GM23338 (cell line): ENCODE measurements around the gene ZDHHC17. TPM values are rescaled to one million over a fixed set of nuclear protein-coding genes. Genes with fewer than 3 reads are reported as not detected.

ENCODE experiments used
- ATAC-seq: fragments of 200-7000 bp; cut with Tn5 transposase; 3 replicates; pipeline ENCODE4 v1.9.1; 2020
- DNase-seq: peaks from one replicate; pipeline ENCODE4 v3.0.0-alpha.2; 2015; ENCODE audit warnings: low spot score
- H2AFZ ChIP-seq: fragments of 200-600 bp; sonication (generic); 2 replicates; pipeline ENCODE4 v1.8.0; 2016; ENCODE audit warnings: antibody characterized with exemption, mild to moderate bottlenecking, moderate library complexity
- H3F3A ChIP-seq: fragments of 200-600 bp; sonication (generic); replicated peaks from 2 replicates; pipeline ENCODE4 v1.8.0; 2017; ENCODE audit warnings: antibody characterized with exemption, mixed run types, low read depth
- H3K27ac ChIP-seq: fragments of 200-600 bp; sonication (generic); 2 replicates; pipeline ENCODE4 v1.6.1; 2016; ENCODE audit warnings: low read depth
- H3K27me3 ChIP-seq: fragments of 200-600 bp; sonication (generic); 2 replicates; pipeline ENCODE4 v1.8.0; 2016; ENCODE audit warnings: mild to moderate bottlenecking, mixed run types, moderate library complexity; ENCODE audit not compliant: insufficient read depth
- H3K36me3 ChIP-seq: fragments of 200-600 bp; sonication (generic); 2 replicates; pipeline ENCODE4 v1.8.0; 2016; ENCODE audit warnings: mild to moderate bottlenecking; ENCODE audit not compliant: insufficient read depth
- H3K4me1 ChIP-seq: fragments of 200-600 bp; sonication (generic); 2 replicates; pipeline ENCODE4 v1.8.0; 2016; ENCODE audit warnings: mild to moderate bottlenecking, moderate library complexity; ENCODE audit not compliant: insufficient read depth
- H3K4me2 ChIP-seq: fragments of 200-600 bp; sonication (generic); 2 replicates; pipeline ENCODE4 v1.7.1; 2017; ENCODE audit warnings: mixed run types
- H3K4me3 ChIP-seq: fragments of 200-600 bp; sonication (generic); 2 replicates; pipeline ENCODE4 v1.6.1; 2016; ENCODE audit warnings: mixed run types
- H3K79me2 ChIP-seq: fragments of 200-600 bp; sonication (generic); replicated peaks from 2 replicates; pipeline ENCODE4 v1.8.0; 2017; ENCODE audit warnings: mild to moderate bottlenecking; ENCODE audit not compliant: insufficient read depth
- H3K9me2 ChIP-seq: fragments of 200-600 bp; sonication (generic); 2 replicates; pipeline ENCODE4 v1.8.0; 2017; ENCODE audit not compliant: insufficient read depth
- H4K20me1 ChIP-seq: fragments of 200-600 bp; sonication (generic); replicated peaks from 2 replicates; pipeline ENCODE4 v1.8.0; 2017; ENCODE audit warnings: mild to moderate bottlenecking; ENCODE audit not compliant: insufficient read depth
- H3K27ac Mint-ChIP-seq: 2 replicates; pipeline ENCODE4 v1.8.0; 2020; ENCODE audit warnings: inconsistent platforms, mild to moderate bottlenecking, moderate library complexity, mixed read lengths
- H3K27me3 Mint-ChIP-seq: 3 replicates; pipeline ENCODE4 v1.8.0; 2022; ENCODE audit warnings: low read depth, mild to moderate bottlenecking, moderate library complexity, mixed read lengths, inconsistent platforms; ENCODE audit not compliant: insufficient read depth, poor library complexity
- H3K36me3 Mint-ChIP-seq: 3 replicates; pipeline ENCODE4 v1.8.0; 2021; ENCODE audit warnings: low read depth, mild to moderate bottlenecking, inconsistent platforms, moderate library complexity, mixed read lengths
- H3K4me1 Mint-ChIP-seq: 3 replicates; pipeline ENCODE4 v1.8.0; 2020; ENCODE audit warnings: mild to moderate bottlenecking, inconsistent platforms, mixed read lengths
- H3K4me3 Mint-ChIP-seq: 3 replicates; pipeline ENCODE4 v1.8.0; 2021; ENCODE audit warnings: moderate library complexity, mild to moderate bottlenecking, inconsistent platforms, mixed read lengths
- H3K9me3 Mint-ChIP-seq: 3 replicates; pipeline ENCODE4 v1.8.0; 2020; ENCODE audit warnings: moderate library complexity, mild to moderate bottlenecking, inconsistent platforms, mixed read lengths
- CREB1 ChIP-seq: fragments of 250-450 bp; sonication (Bioruptor Pico); IDR thresholded peaks from 2 replicates; pipeline ENCODE4 v1.5.0; 2020; ENCODE audit warnings: low read depth, mild to moderate bottlenecking, moderate library complexity
- EZH2 ChIP-seq: fragments of 200-600 bp; sonication (generic); IDR thresholded peaks from one replicate; pipeline ENCODE4 v1.8.0; 2017; ENCODE audit warnings: antibody characterized with exemption, mild to moderate bottlenecking, low read depth; ENCODE audit not compliant: unreplicated experiment
- EZH2phosphoT487 ChIP-seq: fragments of 200-600 bp; sonication (generic); IDR thresholded peaks from one replicate; pipeline ENCODE4 v1.8.1; 2018; ENCODE audit warnings: antibody characterized with exemption; ENCODE audit not compliant: unreplicated experiment
- NANOG ChIP-seq: IDR thresholded peaks from 2 replicates; pipeline ENCODE4 v1.6.1; 2016; ENCODE audit warnings: antibody characterized with exemption, borderline replicate concordance
- POLR2AphosphoS5 ChIP-seq: IDR thresholded peaks from 2 replicates; pipeline ENCODE4 v1.6.1; 2016; ENCODE audit warnings: antibody characterized with exemption, low read depth
- STAT1 ChIP-seq: IDR thresholded peaks from one replicate; pipeline ENCODE4 v1.6.1; 2016; ENCODE audit warnings: antibody characterized with exemption; ENCODE audit not compliant: unreplicated experiment
- ZNF114 ChIP-seq: fragments of 250-450 bp; sonication (Bioruptor Pico); IDR thresholded peaks from 2 replicates; pipeline ENCODE4 v1.5.0; 2020; ENCODE audit warnings: mild to moderate bottlenecking, moderate library complexity
- ZNF331 ChIP-seq: fragments of 250-450 bp; sonication (Bioruptor Pico); IDR thresholded peaks from 2 replicates; pipeline ENCODE4 v1.5.0; 2020; ENCODE audit warnings: low read depth, mild to moderate bottlenecking, moderate library complexity
- polyA plus RNA-seq: library from polyadenylated mRNA; unstranded; fragments of >200 nt; fragmentation: Nextera tagmentation; extraction: Ambion mirVana; gene quantifications from 2 replicates; pipeline ENCODE4 v1.2.1, GENCODE V29; 2016
- total RNA-seq: library from RNA; depleted of rRNA; stranded (reverse); fragments of >200 nt; shearing (Covaris generic); gene quantifications from 2 replicates; pipeline ENCODE4 v1.2.3, GENCODE V29; 2014
- TF ChIP-seq, protein P1 (sequence below), 2 experiments: fragments of 200-600 bp in 1 of 2; sonication (generic) in 1 of 2; conservative IDR thresholded peaks; 2 replicates each; pipeline versions ENCODE4 v1.5.1 to v1.6.1; 2016 to 2017; ENCODE audit warnings: antibody characterized with exemption in 2 of 2, low read depth in 2 of 2, mild to moderate bottlenecking in 2 of 2, moderate library complexity in 1 of 2
- TF ChIP-seq, protein P2 (sequence below): fragments of 250-450 bp; sonication (Bioruptor Pico); IDR thresholded peaks from 2 replicates; pipeline ENCODE4 v1.5.0; 2020; ENCODE audit warnings: mild to moderate bottlenecking, moderate library complexity

The ZDHHC17 gene
- total and polyA plus RNA-seq, 2 experiments from 2014 or later = 15.7 to 43.5 TPM

- Mint-ChIP-seq H3K4me3 (peak overlapping the region; percentile 96), H3K4me1 (peaks cover 33% of the 10 kb centered on the region), H3K27me3 (peaks cover 11% of the 10 kb centered on the region), H3K9me3 (no peaks in the 10 kb centered on the region), H3K36me3 (no peaks in the 10 kb centered on the region), H3K27ac (peak overlapping the region; percentile 98)
- peak overlapping the region; percentile 96 for H3K4me2 ChIP-seq
- no peaks in the 10 kb centered on the region for H3K9me2 ChIP-seq
- no peak overlapping the region for H2AFZ ChIP-seq
- H3K36me3 ChIP-seq = no peaks in the 10 kb centered on the region
- H3K79me2 ChIP-seq = peaks cover 31% of the 10 kb centered on the region
- ATAC-seq = peak; percentile 21
- TF ChIP-seq ZNF114 (CRISPR knock-in tag) = no peak
- TF ChIP-seq, protein P1, sequence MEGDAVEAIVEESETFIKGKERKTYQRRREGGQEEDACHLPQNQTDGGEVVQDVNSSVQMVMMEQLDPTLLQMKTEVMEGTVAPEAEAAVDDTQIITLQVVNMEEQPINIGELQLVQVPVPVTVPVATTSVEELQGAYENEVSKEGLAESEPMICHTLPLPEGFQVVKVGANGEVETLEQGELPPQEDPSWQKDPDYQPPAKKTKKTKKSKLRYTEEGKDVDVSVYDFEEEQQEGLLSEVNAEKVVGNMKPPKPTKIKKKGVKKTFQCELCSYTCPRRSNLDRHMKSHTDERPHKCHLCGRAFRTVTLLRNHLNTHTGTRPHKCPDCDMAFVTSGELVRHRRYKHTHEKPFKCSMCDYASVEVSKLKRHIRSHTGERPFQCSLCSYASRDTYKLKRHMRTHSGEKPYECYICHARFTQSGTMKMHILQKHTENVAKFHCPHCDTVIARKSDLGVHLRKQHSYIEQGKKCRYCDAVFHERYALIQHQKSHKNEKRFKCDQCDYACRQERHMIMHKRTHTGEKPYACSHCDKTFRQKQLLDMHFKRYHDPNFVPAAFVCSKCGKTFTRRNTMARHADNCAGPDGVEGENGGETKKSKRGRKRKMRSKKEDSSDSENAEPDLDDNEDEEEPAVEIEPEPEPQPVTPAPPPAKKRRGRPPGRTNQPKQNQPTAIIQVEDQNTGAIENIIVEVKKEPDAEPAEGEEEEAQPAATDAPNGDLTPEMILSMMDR (conservative IDR thresholded peaks at IDR 0.05; ENCODE audit: low read depth in 2 of 2) = no peak
- no peak for TF ChIP-seq ZNF331 (CRISPR knock-in tag)
- TF ChIP-seq EZH2phosphoT487 = no peak
- TF ChIP-seq CREB1 = no peak
- TF ChIP-seq POLR2AphosphoS5 = peak; percentile 54; the same call in 1 of the 2 replicates
- TF ChIP-seq, protein P2, sequence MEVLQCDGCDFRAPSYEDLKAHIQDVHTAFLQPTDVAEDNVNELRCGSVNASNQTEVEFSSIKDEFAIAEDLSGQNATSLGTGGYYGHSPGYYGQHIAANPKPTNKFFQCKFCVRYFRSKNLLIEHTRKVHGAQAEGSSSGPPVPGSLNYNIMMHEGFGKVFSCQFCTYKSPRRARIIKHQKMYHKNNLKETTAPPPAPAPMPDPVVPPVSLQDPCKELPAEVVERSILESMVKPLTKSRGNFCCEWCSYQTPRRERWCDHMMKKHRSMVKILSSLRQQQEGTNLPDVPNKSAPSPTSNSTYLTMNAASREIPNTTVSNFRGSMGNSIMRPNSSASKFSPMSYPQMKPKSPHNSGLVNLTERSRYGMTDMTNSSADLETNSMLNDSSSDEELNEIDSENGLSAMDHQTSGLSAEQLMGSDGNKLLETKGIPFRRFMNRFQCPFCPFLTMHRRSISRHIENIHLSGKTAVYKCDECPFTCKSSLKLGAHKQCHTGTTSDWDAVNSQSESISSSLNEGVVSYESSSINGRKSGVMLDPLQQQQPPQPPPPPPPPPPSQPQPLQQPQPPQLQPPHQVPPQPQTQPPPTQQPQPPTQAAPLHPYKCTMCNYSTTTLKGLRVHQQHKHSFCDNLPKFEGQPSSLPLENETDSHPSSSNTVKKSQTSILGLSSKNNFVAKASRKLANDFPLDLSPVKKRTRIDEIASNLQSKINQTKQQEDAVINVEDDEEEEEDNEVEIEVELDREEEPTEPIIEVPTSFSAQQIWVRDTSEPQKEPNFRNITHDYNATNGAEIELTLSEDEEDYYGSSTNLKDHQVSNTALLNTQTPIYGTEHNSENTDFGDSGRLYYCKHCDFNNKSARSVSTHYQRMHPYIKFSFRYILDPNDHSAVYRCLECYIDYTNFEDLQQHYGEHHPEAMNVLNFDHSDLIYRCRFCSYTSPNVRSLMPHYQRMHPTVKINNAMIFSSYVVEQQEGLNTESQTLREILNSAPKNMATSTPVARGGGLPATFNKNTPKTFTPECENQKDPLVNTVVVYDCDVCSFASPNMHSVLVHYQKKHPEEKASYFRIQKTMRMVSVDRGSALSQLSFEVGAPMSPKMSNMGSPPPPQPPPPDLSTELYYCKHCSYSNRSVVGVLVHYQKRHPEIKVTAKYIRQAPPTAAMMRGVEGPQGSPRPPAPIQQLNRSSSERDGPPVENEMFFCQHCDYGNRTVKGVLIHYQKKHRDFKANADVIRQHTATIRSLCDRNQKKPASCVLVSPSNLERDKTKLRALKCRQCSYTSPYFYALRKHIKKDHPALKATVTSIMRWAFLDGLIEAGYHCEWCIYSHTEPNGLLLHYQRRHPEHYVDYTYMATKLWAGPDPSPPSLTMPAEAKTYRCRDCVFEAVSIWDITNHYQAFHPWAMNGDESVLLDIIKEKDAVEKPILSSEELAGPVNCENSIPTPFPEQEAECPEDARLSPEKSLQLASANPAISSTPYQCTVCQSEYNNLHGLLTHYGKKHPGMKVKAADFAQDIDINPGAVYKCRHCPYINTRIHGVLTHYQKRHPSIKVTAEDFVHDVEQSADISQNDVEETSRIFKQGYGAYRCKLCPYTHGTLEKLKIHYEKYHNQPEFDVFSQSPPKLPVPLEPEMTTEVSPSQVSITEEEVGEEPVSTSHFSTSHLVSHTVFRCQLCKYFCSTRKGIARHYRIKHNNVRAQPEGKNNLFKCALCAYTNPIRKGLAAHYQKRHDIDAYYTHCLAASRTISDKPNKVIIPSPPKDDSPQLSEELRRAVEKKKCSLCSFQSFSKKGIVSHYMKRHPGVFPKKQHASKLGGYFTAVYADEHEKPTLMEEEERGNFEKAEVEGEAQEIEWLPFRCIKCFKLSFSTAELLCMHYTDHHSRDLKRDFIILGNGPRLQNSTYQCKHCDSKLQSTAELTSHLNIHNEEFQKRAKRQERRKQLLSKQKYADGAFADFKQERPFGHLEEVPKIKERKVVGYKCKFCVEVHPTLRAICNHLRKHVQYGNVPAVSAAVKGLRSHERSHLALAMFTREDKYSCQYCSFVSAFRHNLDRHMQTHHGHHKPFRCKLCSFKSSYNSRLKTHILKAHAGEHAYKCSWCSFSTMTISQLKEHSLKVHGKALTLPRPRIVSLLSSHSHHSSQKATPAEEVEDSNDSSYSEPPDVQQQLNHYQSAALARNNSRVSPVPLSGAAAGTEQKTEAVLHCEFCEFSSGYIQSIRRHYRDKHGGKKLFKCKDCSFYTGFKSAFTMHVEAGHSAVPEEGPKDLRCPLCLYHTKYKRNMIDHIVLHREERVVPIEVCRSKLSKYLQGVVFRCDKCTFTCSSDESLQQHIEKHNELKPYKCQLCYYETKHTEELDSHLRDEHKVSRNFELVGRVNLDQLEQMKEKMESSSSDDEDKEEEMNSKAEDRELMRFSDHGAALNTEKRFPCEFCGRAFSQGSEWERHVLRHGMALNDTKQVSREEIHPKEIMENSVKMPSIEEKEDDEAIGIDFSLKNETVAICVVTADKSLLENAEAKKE (CRISPR knock-in tag) = no peak
- TF ChIP-seq EZH2 = no peak
- TF ChIP-seq STAT1 = no peak
- TF ChIP-seq NANOG = 0 out of 2 replicates have a peak, but pooled peaks have one; percentile 10
- H3F3A ChIP-seq = peaks cover 7% of the 10 kb centered on the region; the same call in 1 of the 2 replicates
- H3K27me3 ChIP-seq = no peaks in the 10 kb centered on the region
- H4K20me1 ChIP-seq = peaks cover 14% of the 10 kb centered on the region; the same call in 1 of the 2 replicates
- peak; percentile 91 for DNase-seq
- peaks cover 10% of the 10 kb centered on the region; the same call in 1 of the 2 replicates for H3K4me1 ChIP-seq
- peak overlapping the region; percentile 89 for H3K4me3 ChIP-seq
- H3K27ac ChIP-seq = peak overlapping the region; percentile 94
Observed at GRCh38 chr12:76762601-76762980, 1.3 kb upstream of the ZDHHC17 start.
